Neural progenitor cell (in vitro differentiated cells): ENCODE measurements around the gene L3MBTL3.

Experiments
- CTCF ChIP-seq: fragments of 200-600 bp; sonication (generic); IDR thresholded peaks from 2 replicates; pipeline ENCODE4 v1.5.1; 2017; ENCODE audit warnings: antibody characterized with exemption, mild to moderate bottlenecking
- EZH2 ChIP-seq: fragments of 200-600 bp; sonication (generic); IDR thresholded peaks from 2 replicates; pipeline ENCODE4 v1.6.1; 2017; ENCODE audit warnings: antibody characterized with exemption, mild to moderate bottlenecking, moderate library complexity

DNA sequence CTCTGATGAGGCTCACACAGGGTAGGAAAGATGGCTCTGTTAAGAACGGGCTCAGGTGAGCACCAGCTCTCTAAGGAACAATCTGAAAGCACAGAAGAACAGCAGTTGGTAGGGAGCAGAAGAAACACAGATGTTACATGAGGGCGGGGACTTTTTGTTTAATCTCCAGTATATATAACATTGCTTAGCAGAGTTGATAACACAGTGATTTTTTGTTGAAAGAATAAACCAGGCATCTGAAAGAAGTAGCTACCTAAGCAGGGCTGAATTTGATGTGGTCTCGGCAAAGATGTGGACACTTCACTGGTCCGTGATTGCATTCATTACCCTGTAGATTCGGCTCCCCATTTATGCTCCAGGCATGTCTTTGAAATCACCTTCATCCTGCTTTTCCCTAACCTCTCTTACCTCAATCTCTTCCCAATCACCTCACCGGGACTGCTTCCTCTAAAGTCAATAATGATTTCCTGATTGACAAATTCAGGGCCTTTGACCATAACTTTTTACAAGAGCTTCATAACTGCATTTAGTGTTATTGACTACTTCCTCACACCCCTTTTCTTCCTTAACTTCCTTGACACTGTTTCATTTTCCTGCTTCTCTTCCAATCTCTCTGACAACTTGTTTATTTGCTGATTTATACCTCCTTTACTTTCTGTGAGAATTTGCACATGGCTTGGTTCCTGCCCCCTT is 170.0 kb downstream of the L3MBTL3 start:
- TF ChIP-seq CTCF (no peak), EZH2 (no peak)
